ENCODE measurements around the gene SCML1.

DNA sequence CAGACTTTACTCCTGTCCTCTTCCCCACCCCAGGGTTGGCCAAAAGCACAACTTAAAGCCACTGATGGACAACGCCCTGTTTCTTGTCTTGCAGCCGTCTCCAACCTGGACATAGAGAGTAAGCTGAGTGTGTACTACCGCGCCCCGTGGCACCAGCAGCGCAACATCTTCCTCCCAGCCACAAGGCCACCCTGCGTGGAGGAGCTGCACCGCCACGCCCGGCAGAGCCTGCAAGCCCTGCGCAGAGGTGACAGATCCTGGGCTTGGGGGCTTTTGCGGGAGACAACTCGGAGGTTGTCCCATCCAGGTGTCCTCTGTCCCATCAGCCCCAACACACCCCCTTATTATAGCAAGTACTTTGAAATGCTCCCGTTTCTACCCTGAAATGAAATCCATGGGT, 49.6 kb upstream of the SCML1 start:
- TF ChIP-seq, protein P1, sequence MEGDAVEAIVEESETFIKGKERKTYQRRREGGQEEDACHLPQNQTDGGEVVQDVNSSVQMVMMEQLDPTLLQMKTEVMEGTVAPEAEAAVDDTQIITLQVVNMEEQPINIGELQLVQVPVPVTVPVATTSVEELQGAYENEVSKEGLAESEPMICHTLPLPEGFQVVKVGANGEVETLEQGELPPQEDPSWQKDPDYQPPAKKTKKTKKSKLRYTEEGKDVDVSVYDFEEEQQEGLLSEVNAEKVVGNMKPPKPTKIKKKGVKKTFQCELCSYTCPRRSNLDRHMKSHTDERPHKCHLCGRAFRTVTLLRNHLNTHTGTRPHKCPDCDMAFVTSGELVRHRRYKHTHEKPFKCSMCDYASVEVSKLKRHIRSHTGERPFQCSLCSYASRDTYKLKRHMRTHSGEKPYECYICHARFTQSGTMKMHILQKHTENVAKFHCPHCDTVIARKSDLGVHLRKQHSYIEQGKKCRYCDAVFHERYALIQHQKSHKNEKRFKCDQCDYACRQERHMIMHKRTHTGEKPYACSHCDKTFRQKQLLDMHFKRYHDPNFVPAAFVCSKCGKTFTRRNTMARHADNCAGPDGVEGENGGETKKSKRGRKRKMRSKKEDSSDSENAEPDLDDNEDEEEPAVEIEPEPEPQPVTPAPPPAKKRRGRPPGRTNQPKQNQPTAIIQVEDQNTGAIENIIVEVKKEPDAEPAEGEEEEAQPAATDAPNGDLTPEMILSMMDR (IDR thresholded peaks at IDR 0.05; ENCODE audit: extremely low read depth in 1 of 2, insufficient read depth in 1 of 2, low read depth in 1 of 2, low read length in 2 of 2), result no peak
- TF ChIP-seq EZH2 (IDR thresholded peaks at IDR 0.05; ENCODE audit: borderline replicate concordance, low read depth, low read length, severe bottlenecking) (no peak), GATA2 (IDR thresholded peaks at IDR 0.05; ENCODE audit: insufficient read depth, insufficient read length, low read depth, low read length) (no peak), POLR2AphosphoS5 (IDR thresholded peaks at IDR 0.05; ENCODE audit: insufficient read depth, low read depth, low read length) (no peak)

Data from endothelial cell of umbilical vein (primary cell).